Measurements from ENCODE around the gene PRSS50. TPM values are rescaled to one million over a fixed set of nuclear protein-coding genes. Genes with fewer than 3 reads are reported as not detected.

Gene PRSS50
- total RNA-seq, 1 donor from 2014 or later, result 0.20 TPM

GRCh38 chr3:46721009-46721408 lies 3.3 kb upstream of the PRSS50 start:
- no peak for TF ChIP-seq CTCF (IDR thresholded peaks at IDR 0.05)
- ATAC-seq (no peak), DNase-seq (no peak)
- no peaks in the 10 kb centered on the region for H3K36me3 ChIP-seq
- no peak overlapping the region for H3K4me3 ChIP-seq
- H3K4me1 ChIP-seq, result no peaks in the 10 kb centered on the region
- no peak overlapping the region for H3K27ac ChIP-seq
- H3K9me3 ChIP-seq, result no peaks in the 10 kb centered on the region
- intact Hi-C loops (cut with DNase I), result no loop called here
- H3K27me3 ChIP-seq, result no peaks in the 10 kb centered on the region

GRCh38 chr3:46719735-46720271 lies 2.1 kb upstream of the PRSS50 start:
- no peaks in the 10 kb centered on the region for H3K27me3 ChIP-seq
- DNase-seq (no peak), ATAC-seq (no peak)
- H3K4me3 ChIP-seq, result no peak overlapping the region
- intact Hi-C loops (cut with DNase I), result no loop called here
- no peaks in the 10 kb centered on the region for H3K9me3 ChIP-seq
- H3K4me1 ChIP-seq, result no peaks in the 10 kb centered on the region
- H3K36me3 ChIP-seq, result no peaks in the 10 kb centered on the region
- no peak for TF ChIP-seq CTCF (IDR thresholded peaks at IDR 0.05)
- H3K27ac ChIP-seq, result no peak overlapping the region

- no peak for DNase-seq
- intact Hi-C loops (cut with DNase I), result no loop called here
These were observed 1.4 kb upstream of the PRSS50 start for GRCh38 chr3:46719044-46719565.

GRCh38 chr3:46716461-46717441 lies 918 bp downstream of the PRSS50 start:
- Histone ChIP-seq H3K27me3 (no peaks in the 10 kb centered on the region), H3K36me3 (no peaks in the 10 kb centered on the region), H3K27ac (no peak overlapping the region), H3K9me3 (no peaks in the 10 kb centered on the region), H3K4me3 (no peak overlapping the region), H3K4me1 (no peaks in the 10 kb centered on the region)
- ATAC-seq (no peak), DNase-seq (peak; percentile 49)
- TF ChIP-seq CTCF (IDR thresholded peaks at IDR 0.05), result no peak
- intact Hi-C loops (cut with DNase I), result no loop called here

More at GRCh38 chr3:46719044-46719565, 1.4 kb upstream of the PRSS50 start:
- H3K4me1 ChIP-seq, result no peaks in the 10 kb centered on the region
- no peak for TF ChIP-seq CTCF (IDR thresholded peaks at IDR 0.05)
- no peak for ATAC-seq
- no peak overlapping the region for H3K27ac ChIP-seq
- no peaks in the 10 kb centered on the region for H3K9me3 ChIP-seq
- no peaks in the 10 kb centered on the region for H3K27me3 ChIP-seq
- H3K4me3 ChIP-seq, result no peak overlapping the region
- no peaks in the 10 kb centered on the region for H3K36me3 ChIP-seq

- H3K27me3 ChIP-seq, result no peaks in the 10 kb centered on the region
- H3K36me3 ChIP-seq, result no peaks in the 10 kb centered on the region
- ATAC-seq, result no peak
- no peak for TF ChIP-seq CTCF (IDR thresholded peaks at IDR 0.05)
- peak; percentile 40 for DNase-seq
- H3K4me3 ChIP-seq, result no peak overlapping the region
- no peaks in the 10 kb centered on the region for H3K4me1 ChIP-seq
- intact Hi-C loops (cut with DNase I), result no loop called here
- no peak overlapping the region for H3K27ac ChIP-seq
- H3K9me3 ChIP-seq, result no peaks in the 10 kb centered on the region
These were observed 2.0 kb downstream of the PRSS50 start for GRCh38 chr3:46715507-46716175.

Measured in upper lobe of right lung (tissue), 1 donor.